Measurements from ENCODE around the gene CCN2. TPM values are rescaled to one million over a fixed set of nuclear protein-coding genes. Genes with fewer than 3 reads are reported as not detected.

Gene CCN2
- total RNA-seq, 2 experiments from 2014 or later, result 0.11 TPM; not detected in 1

DNA sequence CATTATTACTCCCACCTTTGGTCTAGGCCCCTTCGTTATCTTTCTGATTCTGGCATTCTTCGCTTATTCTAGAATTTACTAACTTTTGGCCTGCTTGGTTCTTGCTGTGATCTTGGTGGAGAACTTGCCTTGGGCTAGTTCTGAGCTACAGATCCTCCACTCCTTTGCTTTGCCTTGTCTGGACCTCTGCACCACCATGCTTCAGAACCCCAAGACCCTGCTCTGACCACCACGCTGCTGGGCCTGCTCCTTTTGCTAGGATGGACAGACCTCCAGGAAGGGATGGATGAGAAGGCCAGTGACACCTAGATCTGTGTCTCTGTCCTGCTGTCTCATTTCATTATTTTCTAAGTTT lies 30.4 kb upstream of the CCN2 start:
- Mint-ChIP-seq H3K4me3 (no peak overlapping the region), H3K4me1 (ENCODE audit: low read depth) (no peaks in the 10 kb centered on the region), H3K9me3 (no peaks in the 10 kb centered on the region), H3K27me3 (peaks cover 5% of the 10 kb centered on the region), H3K36me3 (ENCODE audit: low read depth) (no peaks in the 10 kb centered on the region), H3K27ac (no peak overlapping the region)
- Histone ChIP-seq H3K27me3 (ENCODE audit: control insufficient read depth in 1 of 2, insufficient read depth in 2 of 2, low read length in 2 of 2) (no peaks in the 10 kb centered on the region), H3K27ac (ENCODE audit: low read depth in 1 of 2, low read length in 2 of 2) (no peak overlapping the region), H3K4me3 (ENCODE audit: low read length) (no peak overlapping the region), H3K4me1 (ENCODE audit: insufficient read depth, low read length) (no peaks in the 10 kb centered on the region), H3K9me3 (ENCODE audit: control insufficient read depth in 1 of 2, insufficient read depth in 1 of 2, low read length in 2 of 2) (no peaks in the 10 kb centered on the region), H3K36me3 (ENCODE audit: insufficient read depth, low read length) (no peaks in the 10 kb centered on the region)
- ChIA-PET POLR2A (no interaction called here), CTCF (interaction anchor here (1.2 kb wide), 1 partner anchor 72 kb away, joined by 3 read pairs; no protein-coding TSS in a partner anchor)
- ATAC-seq (ENCODE audit: poor library complexity), result no peak
- intact Hi-C loops (cut with DNase I, micrococcal nuclease), result no loop called here
- DNase-seq, result no peak
- TF ChIP-seq CTCF (IDR thresholded peaks at IDR 0.05), result no peak

GRCh38 chr6:131980791-131981623 lies 29.8 kb upstream of the CCN2 start:
- POLR2A ChIA-PET, result interaction anchor here (0.6 kb wide), 1 partner anchor 18 kb away, joined by 3 read pairs; no protein-coding TSS in a partner anchor
- no peak for TF ChIP-seq CTCF (IDR thresholded peaks at IDR 0.05)
- intact Hi-C loops (cut with DNase I, micrococcal nuclease), result no loop called here
- CTCF ChIA-PET, result interaction anchor here (1.2 kb wide), 1 partner anchor 71 kb away, joined by 3 read pairs; no protein-coding TSS in a partner anchor
- no peak overlapping the region for H3K27ac ChIP-seq (ENCODE audit: low read depth in 1 of 2, low read length in 2 of 2)
- no peaks in the 10 kb centered on the region for H3K9me3 ChIP-seq (ENCODE audit: control insufficient read depth in 1 of 2, insufficient read depth in 1 of 2, low read length in 2 of 2)
- no peaks in the 10 kb centered on the region for H3K36me3 ChIP-seq (ENCODE audit: insufficient read depth, low read length)
- H3K4me1 ChIP-seq (ENCODE audit: insufficient read depth, low read length), result no peaks in the 10 kb centered on the region
- H3K4me3 ChIP-seq (ENCODE audit: low read length), result no peak overlapping the region
- no peak overlapping the region for H3K4me3 Mint-ChIP-seq
- H3K27me3 ChIP-seq (ENCODE audit: control insufficient read depth in 1 of 2, insufficient read depth in 2 of 2, low read length in 2 of 2), result no peaks in the 10 kb centered on the region
- peaks cover 5% of the 10 kb centered on the region for H3K27me3 Mint-ChIP-seq
- H3K9me3 Mint-ChIP-seq, result no peaks in the 10 kb centered on the region
- H3K27ac Mint-ChIP-seq, result no peak overlapping the region
- DNase-seq, result no peak
- no peaks in the 10 kb centered on the region for H3K4me1 Mint-ChIP-seq (ENCODE audit: low read depth)
- ATAC-seq (ENCODE audit: poor library complexity), result no peak
- H3K36me3 Mint-ChIP-seq (ENCODE audit: low read depth), result no peaks in the 10 kb centered on the region

DNA sequence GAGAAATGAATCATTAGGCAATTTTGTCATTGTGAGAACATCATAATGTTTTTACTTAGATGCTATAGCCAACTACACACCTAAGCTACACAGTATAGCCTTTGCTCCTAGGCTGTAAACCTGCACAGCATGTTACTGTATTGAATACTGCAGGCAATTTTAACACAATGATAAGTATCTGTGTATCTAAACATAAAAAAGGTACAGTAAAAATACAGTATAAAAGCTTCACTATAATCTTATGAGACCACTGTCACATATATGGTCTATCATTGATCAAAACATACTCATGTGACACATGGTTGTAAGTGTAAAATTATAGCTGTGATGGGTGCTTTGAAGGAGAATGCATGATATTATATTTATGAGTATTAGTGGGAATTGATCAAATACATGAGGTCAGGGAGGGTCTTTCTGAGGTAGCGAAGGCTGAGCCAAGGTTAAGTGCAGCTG lies 29.2 kb upstream of the CCN2 start:
- ChIA-PET POLR2A (interaction anchor here (0.6 kb wide), 1 partner anchor 19 kb away, joined by 3 read pairs; no protein-coding TSS in a partner anchor), CTCF (interaction anchor here (1.2 kb wide), 1 partner anchor 70 kb away, joined by 3 read pairs; no protein-coding TSS in a partner anchor)
- H3K36me3 Mint-ChIP-seq (ENCODE audit: low read depth), result no peaks in the 10 kb centered on the region
- no peaks in the 10 kb centered on the region for H3K36me3 ChIP-seq (ENCODE audit: insufficient read depth, low read length)
- H3K27me3 ChIP-seq (ENCODE audit: control insufficient read depth in 1 of 2, insufficient read depth in 2 of 2, low read length in 2 of 2), result no peaks in the 10 kb centered on the region
- H3K27ac Mint-ChIP-seq, result no peak overlapping the region
- peaks cover 11% of the 10 kb centered on the region for H3K27me3 Mint-ChIP-seq
- H3K4me3 ChIP-seq (ENCODE audit: low read length), result no peak overlapping the region
- ATAC-seq (ENCODE audit: poor library complexity) (no peak), DNase-seq (no peak)
- no peak overlapping the region for H3K4me3 Mint-ChIP-seq
- no peak overlapping the region for H3K27ac ChIP-seq (ENCODE audit: low read depth in 1 of 2, low read length in 2 of 2)
- intact Hi-C loops (cut with DNase I, micrococcal nuclease), result no loop called here
- no peak for TF ChIP-seq CTCF (IDR thresholded peaks at IDR 0.05)
- no peaks in the 10 kb centered on the region for H3K9me3 ChIP-seq (ENCODE audit: control insufficient read depth in 1 of 2, insufficient read depth in 1 of 2, low read length in 2 of 2)
- H3K4me1 ChIP-seq (ENCODE audit: insufficient read depth, low read length), result no peaks in the 10 kb centered on the region
- no peaks in the 10 kb centered on the region for H3K9me3 Mint-ChIP-seq
- no peaks in the 10 kb centered on the region for H3K4me1 Mint-ChIP-seq (ENCODE audit: low read depth)
